GM18519 (cell line): Measurements from ENCODE around the gene CEACAM19.
"Not testable (repeated sequence)": the region's sequence is repeated elsewhere in the genome, so short reads cannot be mapped to it uniquely, and the experiment has no call there.

Source experiments
- ATAC-seq: cut with Tn5 transposase; IDR thresholded peaks from one replicate; pipeline ENCODE4 v1.9.1; 2021; ENCODE audit warnings: mild to moderate bottlenecking, moderate library complexity; ENCODE audit not compliant: unreplicated experiment, low FRiP score

The CEACAM19 gene

GRCh38 chr19:44671400-44671799, at the start of gene CEACAM19:
Gene CEACAM19 (plus strand): TSS chr19:44671482. CDS start chr19:44671932, 450 bp downstream.
- ATAC-seq: no peak

DNA sequence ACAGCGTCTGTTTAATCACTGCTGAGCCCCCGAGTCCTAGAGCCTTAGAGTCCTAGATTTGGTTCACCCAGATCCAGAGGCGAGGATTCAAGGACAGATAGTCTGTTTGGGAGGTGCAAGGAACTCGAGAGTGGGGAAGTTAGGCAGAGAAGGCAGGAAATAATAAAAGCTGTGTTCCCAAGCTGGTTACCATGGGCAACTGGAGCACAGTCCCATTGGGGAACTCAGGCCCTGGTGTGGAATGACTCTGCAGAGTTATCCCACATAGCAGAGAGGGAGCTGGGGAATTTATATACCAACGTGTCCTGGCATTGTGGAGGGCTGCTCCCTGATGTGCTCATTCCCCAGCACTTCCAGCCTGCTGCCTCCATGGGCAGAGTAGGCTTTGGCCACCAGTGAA, 48.2 kb upstream of the CEACAM19 start:
- ATAC-seq: no peak

- no peak for ATAC-seq
Measured at GRCh38 chr19:44623626-44624025, 47.7 kb upstream of the CEACAM19 start.

DNA sequence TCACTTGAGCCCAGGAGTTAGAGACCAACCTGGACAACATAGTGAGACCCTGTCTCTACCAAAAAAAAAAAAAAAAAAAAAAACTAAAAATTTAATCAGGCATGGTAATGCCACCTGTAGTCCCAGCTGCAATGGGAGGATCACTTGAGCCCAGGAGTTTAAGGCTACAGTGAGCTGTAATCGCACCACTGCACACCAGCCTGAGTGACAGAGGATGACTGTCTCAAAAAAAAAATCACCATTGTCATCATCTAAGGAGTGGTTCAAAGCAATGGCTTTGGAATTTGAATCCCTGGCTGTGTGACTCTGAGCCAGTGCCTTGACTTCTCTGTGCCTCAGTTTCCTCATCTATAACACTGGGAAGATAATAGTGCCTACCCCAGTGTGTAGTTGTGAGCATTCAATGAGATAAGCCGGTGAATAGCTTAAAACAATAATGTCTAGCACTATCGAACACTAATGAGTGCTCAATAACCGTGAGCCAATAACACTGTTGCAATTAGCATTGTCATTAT, 46.4 kb upstream of the CEACAM19 start:
- ATAC-seq: no peak

- not testable (repeated sequence) for ATAC-seq
Measured at GRCh38 chr19:44625637-44626036, 45.6 kb upstream of the CEACAM19 start.

GRCh38 chr19:44626048-44626624, 45.1 kb upstream of the CEACAM19 start:
- ATAC-seq: no peak

DNA sequence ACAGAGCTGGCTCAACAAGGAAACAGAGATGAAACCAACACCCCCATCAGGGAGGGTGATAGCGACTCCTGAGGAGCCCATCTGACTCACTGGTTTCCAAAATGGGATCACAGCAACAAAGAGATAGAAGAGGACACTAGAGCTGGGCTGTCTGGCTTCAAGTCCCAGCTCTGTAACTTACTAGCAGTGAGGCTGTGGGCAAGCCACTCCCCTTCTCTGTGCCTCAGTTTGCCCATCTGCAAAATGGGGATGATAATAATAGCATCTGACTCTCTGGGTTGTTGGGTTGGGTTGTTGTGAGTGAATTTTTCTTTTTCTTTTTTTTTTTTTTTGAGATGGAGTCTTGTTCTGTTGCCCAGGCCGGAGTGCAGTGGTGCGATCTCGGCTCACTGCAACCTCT, 43.7 kb upstream of the CEACAM19 start:
- ATAC-seq: no peak

DNA sequence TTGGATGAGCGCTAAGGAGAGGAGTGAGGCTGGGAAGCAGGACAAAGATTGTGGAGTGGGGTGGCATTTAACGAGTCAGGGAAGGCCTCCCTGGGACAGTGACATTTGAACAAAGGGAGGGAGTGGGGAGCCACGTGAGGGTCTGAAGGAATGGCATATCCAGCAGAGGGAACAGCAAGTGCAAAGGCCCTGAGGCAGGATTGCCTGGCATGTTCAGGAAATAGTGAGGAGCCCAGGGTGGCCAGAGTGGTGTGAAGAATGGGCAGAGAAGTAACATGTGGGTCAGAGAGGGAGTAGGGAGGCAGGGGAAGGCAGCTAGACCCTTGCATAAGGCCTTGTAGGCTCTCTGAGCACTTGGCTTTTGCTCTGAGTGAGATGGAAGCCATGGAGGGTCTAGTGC, 42.5 kb upstream of the CEACAM19 start:
- no peak for ATAC-seq

GRCh38 chr19:44631611-44632010, 39.7 kb upstream of the CEACAM19 start:
- not testable (repeated sequence) for ATAC-seq

DNA sequence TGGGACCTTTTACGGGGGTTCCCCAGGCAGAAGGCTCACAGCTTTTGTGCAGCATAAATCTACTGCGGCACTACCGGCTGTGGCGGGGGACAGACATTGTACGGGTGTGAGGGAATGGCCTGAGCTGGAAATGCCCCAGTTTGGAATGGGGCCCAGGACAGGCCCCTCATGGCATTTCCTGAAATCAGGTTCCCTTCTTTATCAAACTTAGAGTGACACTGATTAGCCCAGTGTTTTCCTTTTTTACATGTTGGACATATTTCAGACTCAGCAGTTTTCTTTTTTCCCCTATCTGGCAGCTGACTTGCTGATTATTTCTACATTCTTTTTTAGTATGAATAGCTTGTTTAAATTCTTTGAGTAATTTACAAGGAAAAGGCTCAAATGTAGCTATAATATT, 37.2 kb upstream of the CEACAM19 start:
- not testable (repeated sequence) for ATAC-seq

DNA sequence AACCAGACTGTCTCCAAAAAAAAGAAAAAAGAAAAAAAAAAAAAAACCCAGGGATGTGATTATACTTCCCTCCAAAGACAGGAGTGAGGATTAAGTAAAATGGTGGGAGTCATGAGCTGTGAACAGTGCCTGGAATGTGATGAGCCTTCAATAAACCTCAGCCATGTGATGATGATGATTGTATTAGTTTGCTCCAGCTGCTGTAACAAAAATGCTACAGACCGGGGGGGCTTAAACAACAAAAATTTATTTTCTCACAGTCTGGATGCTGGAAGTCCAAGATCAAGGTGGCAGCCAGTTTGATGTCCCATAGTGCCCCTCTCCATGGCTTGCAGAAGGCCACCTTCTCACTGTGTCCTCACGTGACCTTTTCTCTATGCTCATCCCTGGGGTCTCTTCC, 36.5 kb upstream of the CEACAM19 start:
- ATAC-seq: no peak

GRCh38 chr19:44635581-44636438, 35.5 kb upstream of the CEACAM19 start:
- no peak for ATAC-seq

- ATAC-seq: no peak
Measured at GRCh38 chr19:44636439-44637389, 34.6 kb upstream of the CEACAM19 start.

DNA sequence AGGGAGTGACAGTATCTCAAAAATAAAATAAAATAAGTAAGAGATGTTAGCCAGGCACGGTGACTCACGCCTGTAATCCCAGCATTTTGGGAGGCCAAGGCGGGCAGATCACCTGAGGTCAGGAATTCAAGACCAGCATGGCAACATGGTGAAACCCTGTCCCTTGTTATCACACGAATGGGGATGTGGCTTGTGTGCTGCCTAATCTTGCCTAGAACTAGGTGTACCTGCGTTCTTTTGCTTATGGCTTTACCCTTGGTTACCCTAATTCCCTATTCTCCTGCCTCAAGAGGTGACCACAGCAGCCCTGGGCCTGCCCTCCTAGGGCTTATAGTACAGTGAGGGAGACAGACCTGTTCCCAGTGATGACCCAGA, 33.9 kb upstream of the CEACAM19 start:
- ATAC-seq: no peak

DNA sequence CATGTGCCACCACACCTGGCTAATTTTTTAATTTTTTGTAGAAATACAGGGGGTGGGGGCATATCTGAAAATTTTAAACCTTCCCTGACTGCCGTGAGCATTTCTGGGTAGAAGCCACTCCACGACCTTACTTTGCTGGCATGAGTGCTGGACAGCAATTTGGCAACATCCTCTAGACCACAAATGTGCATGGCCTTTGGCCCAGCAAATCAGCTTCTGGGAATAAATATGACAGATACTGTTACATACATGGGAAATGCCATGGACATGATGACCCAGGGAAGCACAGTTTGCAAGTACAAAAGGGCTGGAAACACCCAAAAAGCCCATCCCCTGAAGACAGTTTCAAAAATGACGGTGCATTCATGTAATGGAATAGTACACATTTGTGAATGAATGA, 30.8 kb upstream of the CEACAM19 start:
- no peak for ATAC-seq

DNA sequence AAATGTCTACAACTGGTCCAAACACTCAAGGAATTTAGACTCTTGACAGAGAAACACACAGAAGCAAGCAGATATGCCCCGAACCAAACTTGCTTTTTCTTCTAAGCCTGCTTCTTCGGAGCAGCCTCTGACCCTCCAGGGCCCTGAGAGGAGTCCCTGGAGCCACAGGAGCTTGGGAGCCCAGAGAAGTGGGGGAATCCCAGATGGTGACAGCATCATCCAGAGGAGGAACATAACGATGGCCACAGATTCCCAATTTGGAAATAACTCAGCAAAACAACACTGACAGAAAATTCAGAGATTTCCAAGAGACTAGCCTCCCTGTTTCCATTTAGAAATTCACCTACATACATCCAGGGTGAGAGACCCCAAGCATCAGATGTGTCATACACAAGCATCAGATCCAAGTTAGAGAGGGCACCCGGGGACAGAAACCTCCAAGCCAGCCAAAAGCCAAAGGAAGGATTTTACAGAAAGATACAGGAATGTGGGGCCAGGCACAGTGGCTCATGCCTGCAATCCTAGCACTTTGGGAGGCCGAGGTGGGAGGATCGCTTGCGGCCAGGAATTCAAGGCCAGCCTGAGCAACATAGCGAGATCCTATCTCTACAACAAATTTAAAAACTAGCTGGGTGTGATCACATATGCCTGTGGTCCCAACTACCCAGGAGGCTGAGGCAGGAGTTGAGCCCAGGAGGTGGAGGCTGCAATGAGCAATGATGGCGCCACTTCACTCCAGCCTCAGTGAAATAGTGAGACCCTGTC, 29.6 kb upstream of the CEACAM19 start:
- ATAC-seq: no peak

DNA sequence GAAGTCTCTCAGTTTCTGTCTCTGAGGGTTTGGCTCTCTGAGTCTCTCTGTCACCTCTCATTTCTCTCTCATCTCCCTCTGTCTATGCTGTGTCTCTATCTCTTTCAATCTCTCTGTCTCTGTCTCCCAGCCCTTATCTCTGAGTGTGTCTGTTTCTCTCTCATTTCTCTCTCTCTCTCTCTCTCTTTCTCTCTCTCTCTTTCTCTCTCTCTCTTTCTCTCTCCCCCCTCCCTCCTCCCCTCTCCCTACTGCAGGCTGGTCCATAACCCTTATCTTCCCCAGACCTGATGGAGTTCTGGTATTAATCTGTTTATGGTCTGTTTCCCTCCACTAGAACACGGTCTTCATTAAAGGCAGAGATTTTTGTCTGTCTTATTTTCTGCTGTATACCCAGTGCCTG, 28.9 kb upstream of the CEACAM19 start:
- no peak for ATAC-seq

GRCh38 chr19:44643605-44644401, 27.5 kb upstream of the CEACAM19 start, which contains the start of gene PVR:
Gene PVR (plus strand): TSS chr19:44643910. CDS start chr19:44644097, 187 bp downstream.
- no peak for ATAC-seq

- no peak for ATAC-seq
Measured at GRCh38 chr19:44644402-44645016, 26.8 kb upstream of the CEACAM19 start.
